HG02970 (cell line): ENCODE measurements around the gene LRRC37A.
"Not testable (repeated sequence)": the region's sequence is repeated elsewhere in the genome, so short reads cannot be mapped to it uniquely, and the experiment has no call there.

Experiments
- ATAC-seq: cut with Tn5 transposase; IDR thresholded peaks from one replicate; pipeline ENCODE4 v1.9.1; 2021; ENCODE audit warnings: mild to moderate bottlenecking, moderate library complexity, moderate number of reproducible peaks; ENCODE audit not compliant: unreplicated experiment, low FRiP score

Gene LRRC37A

DNA sequence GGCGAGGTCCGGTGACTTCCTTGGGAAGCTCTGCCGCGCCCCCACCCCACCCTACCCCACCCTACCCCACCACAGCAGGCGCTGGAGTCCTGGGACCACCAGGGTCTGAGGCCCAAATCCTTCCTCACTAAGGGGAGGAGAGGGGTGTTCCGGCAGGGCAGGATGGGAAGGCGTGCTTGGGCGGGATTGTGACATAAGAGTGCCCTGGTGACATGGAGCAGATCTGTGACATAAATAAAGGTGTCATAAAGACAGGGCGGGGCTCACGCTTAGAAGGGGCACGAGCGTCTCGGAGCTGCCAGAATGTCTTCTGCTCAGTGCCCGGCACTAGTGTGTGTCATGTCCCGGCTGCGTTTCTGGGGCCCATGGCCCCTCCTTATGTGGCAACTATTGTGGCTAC is at the start of gene LRRC37A:
Gene LRRC37A, plus strand, starts transcription at position 301 of the 400 bp plus-strand sequence. Its CDS starts 3 bp downstream, at position 304.
- ATAC-seq: not testable (repeated sequence)

- not testable (repeated sequence) for ATAC-seq
These were observed 45.8 kb upstream of the LRRC37A start for GRCh38 chr17:46249153-46249552.

- ATAC-seq: not testable (repeated sequence)
These were observed 42.1 kb upstream of the LRRC37A start for GRCh38 chr17:46252804-46253203.

DNA sequence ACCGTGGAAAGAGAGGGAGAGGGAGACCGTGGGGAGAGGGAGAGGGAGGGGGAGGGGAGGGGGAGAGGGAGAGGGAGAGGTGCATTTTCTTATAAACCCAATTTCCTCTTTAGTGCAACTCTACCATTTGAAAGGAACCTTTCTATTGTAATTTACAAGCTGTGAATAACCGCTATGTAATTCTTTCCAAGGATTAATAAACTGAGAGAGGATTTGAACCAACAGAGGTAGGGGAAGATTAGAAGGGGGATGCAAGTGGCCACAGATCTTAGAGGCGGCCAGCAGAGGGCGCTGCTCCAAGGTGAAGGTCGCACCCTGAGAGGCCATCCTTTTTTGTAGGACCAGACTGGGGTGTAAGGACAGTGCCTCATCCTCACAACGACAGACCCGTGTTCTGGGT is 41.2 kb upstream of the LRRC37A start:
- ATAC-seq: not testable (repeated sequence)

- not testable (repeated sequence) for ATAC-seq
These were observed 40.7 kb upstream of the LRRC37A start for GRCh38 chr17:46254215-46254614.

- not testable (repeated sequence) for ATAC-seq
These were observed 38.6 kb upstream of the LRRC37A start for GRCh38 chr17:46256369-46256768.

- ATAC-seq: not testable (repeated sequence)
These were observed 34.9 kb upstream of the LRRC37A start for GRCh38 chr17:46259845-46260661.

GRCh38 chr17:46262271-46262670 is 32.7 kb upstream of the LRRC37A start:
- ATAC-seq: no peak

- no peak for ATAC-seq
These were observed 30.3 kb upstream of the LRRC37A start for GRCh38 chr17:46264456-46265198.

- not testable (repeated sequence) for ATAC-seq
These were observed 28.8 kb upstream of the LRRC37A start for GRCh38 chr17:46266063-46266655.

DNA sequence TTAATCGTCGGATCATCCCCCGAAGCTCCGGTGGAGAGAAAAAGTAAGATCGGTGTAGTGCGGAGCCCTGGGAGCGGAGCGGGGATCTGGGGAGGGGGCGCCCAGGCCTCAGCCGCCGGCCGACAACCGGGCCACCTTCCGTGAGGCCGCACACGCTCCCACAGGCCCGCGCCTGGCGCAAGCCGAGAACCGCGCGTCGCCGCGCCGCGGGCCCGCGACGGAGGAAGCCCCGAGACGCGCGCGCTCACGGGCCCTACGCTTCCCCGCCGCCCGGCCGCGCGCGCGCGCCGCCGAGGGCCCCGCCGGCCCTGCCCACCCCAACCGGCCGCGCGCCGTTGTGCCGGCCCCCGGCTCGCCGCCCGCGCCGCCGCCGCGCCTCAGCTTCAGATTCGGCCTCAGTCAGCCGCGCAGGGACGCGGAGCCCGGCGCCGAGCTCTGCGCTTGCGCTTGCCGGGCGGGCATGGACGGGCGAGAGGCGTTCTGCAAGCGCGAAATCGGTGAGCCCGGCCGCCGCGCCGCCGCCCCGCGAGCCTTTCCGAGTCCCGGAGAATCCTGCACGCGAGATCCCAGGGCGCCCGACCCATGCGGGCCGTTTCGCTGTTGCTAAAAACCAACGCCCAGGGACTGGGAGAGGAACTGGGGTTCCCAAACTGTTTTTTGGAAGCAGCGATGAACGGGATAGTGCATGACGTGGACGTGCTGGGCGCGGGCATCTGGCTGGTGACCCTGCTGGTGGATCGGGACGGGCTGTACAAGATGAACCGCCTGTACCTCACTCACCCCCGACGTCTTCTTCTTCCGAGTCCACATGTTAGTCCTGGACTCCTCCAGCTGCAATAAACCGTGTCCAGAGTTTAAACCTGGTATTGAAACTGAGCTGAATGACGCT is 28.0 kb upstream of the LRRC37A start:
- peak; percentile 95 for ATAC-seq

DNA sequence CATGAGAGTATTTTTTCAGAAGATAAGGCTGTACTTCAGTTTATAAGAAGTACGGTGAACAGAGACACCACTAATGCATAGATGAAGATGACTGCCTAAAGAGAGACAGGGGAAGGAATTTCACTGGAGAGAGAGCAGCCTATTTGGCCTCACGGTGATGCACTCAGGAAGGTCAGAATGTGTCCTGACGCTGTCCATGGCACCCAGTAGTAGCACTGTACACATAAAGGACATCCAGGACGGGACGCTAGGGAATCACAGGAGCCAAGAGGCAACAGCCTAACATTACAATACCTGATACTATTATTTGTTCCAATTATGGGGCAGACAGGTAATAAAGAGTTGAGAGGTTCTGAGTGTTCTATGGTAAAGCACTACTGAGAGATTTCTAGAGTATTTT is 24.9 kb upstream of the LRRC37A start:
- no peak for ATAC-seq

DNA sequence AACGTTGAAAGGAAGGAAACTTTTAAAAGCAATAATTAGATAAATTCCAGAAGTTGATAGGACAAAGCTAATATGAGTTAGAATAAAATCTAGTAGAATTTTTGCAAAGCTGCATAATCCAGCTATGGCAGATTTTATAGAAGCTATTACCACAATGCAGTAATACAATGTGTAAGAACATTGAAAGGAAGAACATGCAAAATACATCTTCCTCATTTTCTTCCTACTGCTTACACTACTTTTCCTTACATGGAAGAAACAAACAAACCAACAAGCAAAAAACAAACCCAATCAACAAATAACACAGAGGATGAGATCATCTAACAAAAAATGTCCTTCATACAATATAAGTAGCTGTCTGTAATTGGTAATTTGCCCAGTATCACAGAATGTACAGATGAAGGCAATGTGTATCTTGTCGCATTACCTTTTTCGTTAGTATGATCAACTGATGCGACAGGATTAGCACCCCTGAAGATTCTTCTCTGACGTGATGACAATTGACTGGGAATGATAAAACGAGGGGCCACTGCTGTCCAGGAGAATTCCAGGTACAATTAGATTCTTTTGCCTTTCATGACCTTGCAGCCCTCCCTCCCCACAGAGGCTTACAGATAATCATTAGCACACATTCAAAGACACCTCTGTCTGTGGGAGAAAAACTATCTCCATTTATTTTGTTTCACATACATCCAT is 21.2 kb upstream of the LRRC37A start:
- ATAC-seq: no peak

DNA sequence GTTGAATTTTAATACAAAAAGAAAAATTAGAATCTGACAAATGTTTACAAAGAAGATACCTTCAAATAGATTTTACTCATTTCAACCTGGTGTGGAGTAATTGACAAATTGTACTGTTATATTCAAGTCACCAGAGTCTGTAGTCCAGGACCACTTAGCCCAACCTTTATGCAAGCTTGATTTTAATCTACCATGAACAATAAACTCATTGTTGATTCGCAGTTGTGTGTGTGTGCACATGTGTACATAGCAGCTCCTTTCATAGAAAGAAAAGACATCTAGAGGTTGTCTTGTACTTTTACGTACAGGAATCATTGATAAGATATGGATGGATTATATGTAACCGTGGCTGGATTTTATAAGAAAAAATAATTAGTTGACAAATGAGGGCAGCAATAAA is 20.7 kb upstream of the LRRC37A start:
- no peak for ATAC-seq

- not testable (repeated sequence) for ATAC-seq
These were observed 18.0 kb upstream of the LRRC37A start for GRCh38 chr17:46276728-46277479.

DNA sequence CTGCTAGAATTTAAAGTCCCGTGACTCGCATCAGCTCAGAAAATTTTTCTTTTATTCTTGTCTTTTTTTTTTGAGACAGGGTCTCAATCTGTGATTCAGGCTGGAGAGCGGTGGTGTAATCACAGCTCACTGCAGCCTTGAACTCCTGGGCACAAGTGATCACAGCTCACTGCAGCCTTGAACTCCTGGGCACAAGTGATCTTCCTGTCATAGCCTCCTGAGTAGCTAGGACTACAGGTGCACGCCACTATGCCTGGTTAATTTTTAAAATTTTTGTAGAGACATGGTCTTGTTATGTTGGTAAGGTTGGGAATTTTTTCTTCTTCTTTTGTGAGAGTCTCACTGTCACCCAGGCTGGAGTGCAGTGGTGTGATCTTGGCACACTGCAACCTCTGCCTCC is 13.6 kb upstream of the LRRC37A start:
- not testable (repeated sequence) for ATAC-seq

- not testable (repeated sequence) for ATAC-seq
These were observed 12.3 kb upstream of the LRRC37A start for GRCh38 chr17:46282635-46283034.

DNA sequence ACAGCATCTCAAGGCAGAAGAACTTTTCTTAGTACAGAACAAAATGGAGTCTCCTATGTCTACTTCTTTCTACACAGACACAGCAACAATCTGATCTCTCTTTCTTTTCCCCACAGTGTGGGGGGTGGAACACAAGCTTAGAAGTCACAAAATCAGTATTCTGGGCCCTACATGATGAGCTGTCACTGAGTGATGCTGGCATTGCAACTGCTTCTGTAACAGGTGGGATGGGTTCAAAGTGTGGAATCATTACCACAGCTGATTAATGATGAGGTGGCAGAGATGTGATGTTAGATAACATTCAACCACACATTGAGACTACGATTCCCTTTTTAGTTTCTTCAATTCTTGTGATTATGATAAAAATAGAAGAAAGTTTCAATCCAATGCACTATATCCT is 10.5 kb upstream of the LRRC37A start:
- not testable (repeated sequence) for ATAC-seq

DNA sequence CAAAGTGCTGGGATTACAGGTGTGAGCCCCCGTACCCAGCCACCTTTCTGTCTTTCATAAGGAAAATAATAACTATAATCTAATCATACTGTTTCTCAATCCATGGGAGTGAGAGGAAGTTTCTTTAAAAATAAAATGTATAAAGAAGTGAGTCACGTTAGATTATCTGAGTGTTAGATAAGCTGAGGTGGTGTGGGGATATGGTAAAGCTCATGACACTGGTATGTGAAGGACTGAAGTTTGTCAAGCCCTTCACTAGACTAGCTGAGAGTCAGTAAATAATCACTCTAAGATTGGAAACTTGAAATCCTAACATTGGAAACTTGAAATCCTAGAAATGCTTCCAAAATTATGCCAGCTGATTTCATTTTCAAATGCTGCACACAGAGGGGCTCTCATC is 9.4 kb upstream of the LRRC37A start:
- ATAC-seq: not testable (repeated sequence)
